Lower lobe of right lung (tissue), 2 donors: ENCODE measurements around the gene SDHD. TPM values are rescaled to one million over a fixed set of nuclear protein-coding genes. Genes with fewer than 3 reads are reported as not detected.

Source experiments
- ATAC-seq, 2 donors: fragments of 200-7000 bp; cut with Tn5 transposase; one replicate each; pipeline ENCODE4 v1.9.1; 2020 to 2022; ENCODE audit warnings: mild to moderate bottlenecking in 2 of 2, moderate library complexity in 2 of 2
- DNase-seq: peaks from one replicate; pipeline ENCODE4 v3.0.0-alpha.2; 2020
- H3K27ac ChIP-seq: fragments of 200-600 bp; one replicate; pipeline ENCODE4 v1.8.0; 2022
- H3K27me3 ChIP-seq: fragments of 200-600 bp; one replicate; pipeline ENCODE4 v1.8.0; 2022; ENCODE audit warnings: low read depth
- H3K36me3 ChIP-seq: fragments of 200-600 bp; one replicate; pipeline ENCODE4 v1.8.0; 2022; ENCODE audit warnings: mild to moderate bottlenecking
- H3K4me1 ChIP-seq: fragments of 200-600 bp; one replicate; pipeline ENCODE4 v1.8.0; 2022
- H3K4me3 ChIP-seq: fragments of 200-600 bp; one replicate; pipeline ENCODE4 v1.8.0; 2022; ENCODE audit warnings: mild to moderate bottlenecking
- H3K9me3 ChIP-seq: fragments of 200-600 bp; one replicate; pipeline ENCODE4 v1.8.0; 2022
- intact Hi-C: fragments of 100-400 bp; cut with DNase I; formaldehyde crosslinking; loops from one replicate; pipeline ENCODE4 v1.11.0; 2022
- total RNA-seq: library from RNA; stranded (reverse); fragmentation: NEBNext Ultra II Directional; extraction: Animal tissue kit (Norgen Biotek cat#: 25700); gene quantifications from one replicate; pipeline ENCODE4 v1.2.1, GENCODE V29; 2021
- TF ChIP-seq, protein P1 (sequence below): fragments of 200-600 bp; IDR thresholded peaks from one replicate; pipeline ENCODE4 v1.8.0; 2022; ENCODE audit warnings: antibody characterized with exemption, mild to moderate bottlenecking
- donor health status: DM: no; HTN: yes; CAD: no; lungs with severe emphysema.

Gene SDHD
- total RNA-seq, 1 donor from 2014 or later = 91.2 TPM

DNA sequence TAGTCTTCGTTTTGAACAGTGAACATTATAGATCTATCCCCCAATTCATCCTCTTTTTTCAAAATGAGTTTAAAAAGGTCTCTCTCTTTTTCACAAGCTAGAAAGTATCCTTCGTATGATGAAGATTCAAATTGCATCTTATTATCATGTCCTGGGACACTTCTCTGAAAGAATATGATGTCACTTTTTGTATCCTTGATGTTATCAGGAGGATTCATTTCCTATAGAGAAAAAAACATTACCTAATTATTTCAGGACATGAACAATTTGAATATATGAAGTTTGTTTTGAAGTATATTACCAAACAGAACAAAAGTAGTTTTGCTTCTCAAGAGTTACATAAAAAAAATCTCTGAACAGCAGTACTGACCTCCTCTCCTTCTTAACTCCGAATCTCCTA, 56.9 kb downstream of the SDHD start:
- DNase-seq (no peak), ATAC-seq (no peak)
- intact Hi-C loops = no loop called here
- Histone ChIP-seq H3K4me1 (no peaks in the 10 kb centered on the region), H3K27me3 (no peaks in the 10 kb centered on the region), H3K4me3 (no peak overlapping the region), H3K27ac (no peak overlapping the region), H3K36me3 (peaks cover 6% of the 10 kb centered on the region), H3K9me3 (peaks cover 8% of the 10 kb centered on the region)
- TF ChIP-seq, protein P1, sequence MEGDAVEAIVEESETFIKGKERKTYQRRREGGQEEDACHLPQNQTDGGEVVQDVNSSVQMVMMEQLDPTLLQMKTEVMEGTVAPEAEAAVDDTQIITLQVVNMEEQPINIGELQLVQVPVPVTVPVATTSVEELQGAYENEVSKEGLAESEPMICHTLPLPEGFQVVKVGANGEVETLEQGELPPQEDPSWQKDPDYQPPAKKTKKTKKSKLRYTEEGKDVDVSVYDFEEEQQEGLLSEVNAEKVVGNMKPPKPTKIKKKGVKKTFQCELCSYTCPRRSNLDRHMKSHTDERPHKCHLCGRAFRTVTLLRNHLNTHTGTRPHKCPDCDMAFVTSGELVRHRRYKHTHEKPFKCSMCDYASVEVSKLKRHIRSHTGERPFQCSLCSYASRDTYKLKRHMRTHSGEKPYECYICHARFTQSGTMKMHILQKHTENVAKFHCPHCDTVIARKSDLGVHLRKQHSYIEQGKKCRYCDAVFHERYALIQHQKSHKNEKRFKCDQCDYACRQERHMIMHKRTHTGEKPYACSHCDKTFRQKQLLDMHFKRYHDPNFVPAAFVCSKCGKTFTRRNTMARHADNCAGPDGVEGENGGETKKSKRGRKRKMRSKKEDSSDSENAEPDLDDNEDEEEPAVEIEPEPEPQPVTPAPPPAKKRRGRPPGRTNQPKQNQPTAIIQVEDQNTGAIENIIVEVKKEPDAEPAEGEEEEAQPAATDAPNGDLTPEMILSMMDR = no peak

Other genes starting within 250 kb of the SDHD start
- 25.5 TPM for gene ALG9, start 215.3 kb upstream of the SDHD start, total RNA-seq
- 2.4 TPM for gene FDXACB1, start 207.7 kb upstream of the SDHD start, total RNA-seq
- 16.3 TPM for gene CFAP68, start 207.3 kb upstream of the SDHD start, total RNA-seq
- 72.5 TPM for gene CRYAB, start 175.1 kb upstream of the SDHD start, total RNA-seq
- 6.4 TPM for gene HSPB2, start 174.1 kb upstream of the SDHD start, total RNA-seq
- gene C11orf52, start 168.0 kb upstream of the SDHD start, total RNA-seq = 14.6 TPM
- gene DIXDC1, start 149.5 kb upstream of the SDHD start, total RNA-seq = 13.2 TPM
- 26.1 TPM for gene DLAT, start 61.5 kb upstream of the SDHD start, total RNA-seq
- gene PIH1D2, start 12.9 kb upstream of the SDHD start, total RNA-seq = 6.4 TPM
- 20.6 TPM for gene NKAPD1, start 12.6 kb upstream of the SDHD start, total RNA-seq
- 35.9 TPM for gene TIMM8B, start 117 bp upstream of the SDHD start, total RNA-seq
- 48.7 TPM for gene IL18, start 77.2 kb downstream of the SDHD start, total RNA-seq
- not detected for gene TEX12, start 80.5 kb downstream of the SDHD start, total RNA-seq
- 8.9 TPM for gene BCO2, start 88.6 kb downstream of the SDHD start, total RNA-seq
- 22.8 TPM for gene PTS, start 139.6 kb downstream of the SDHD start, total RNA-seq
- not detected for gene PLET1, start 174.0 kb downstream of the SDHD start, total RNA-seq